H1 (cell line): ENCODE data around the gene HES5. TPM values are rescaled to one million over a fixed set of nuclear protein-coding genes. Genes with fewer than 3 reads are reported as not detected.

Source experiments
- CTCF ChIA-PET: fragments of 300-600 bp; sonication (Branson Sonifier 250); formaldehyde crosslinking; loops from one replicate; lab custom pipeline; 2021; ENCODE audit not compliant: partially characterized antibody; lab: Charles Lee
- POLR2A ChIA-PET: fragments of 300-600 bp; sonication (Branson Sonifier 250); formaldehyde crosslinking; loops from one replicate; lab custom pipeline; 2021; ENCODE audit warnings: inconsistent platforms; ENCODE audit not compliant: partially characterized antibody; lab: Charles Lee
- DNase-seq, 2 experiments: peaks; one replicate each; pipeline versions ENCODE4 v3.0.0 to v3.0.0-alpha.2; 2010 to 2022; ENCODE audit warnings: low spot score in 2 of 2, low read depth in 1 of 2, mixed read lengths in 1 of 2
- FAIRE-seq: peaks from 2 replicates; lab custom pipeline; 2011; peaks lifted over from hg19 to GRCh38; lab: Jason Lieb, UNC
- H2AFZ ChIP-seq: 2 replicates; pipeline ENCODE4 v1.8.1; 2012; ENCODE audit warnings: low read length, inconsistent platforms
- H2AK5ac ChIP-seq: 2 replicates; pipeline ENCODE4 v1.6.1; 2013; ENCODE audit warnings: low read depth, low read length
- H2BK120ac ChIP-seq: replicated peaks from 2 replicates; pipeline ENCODE3; 2013; ENCODE audit warnings: low read depth, low read length, inconsistent platforms
- H2BK12ac ChIP-seq: 2 replicates; pipeline ENCODE4 v1.6.1; 2013; ENCODE audit warnings: low read depth, low read length
- H2BK15ac ChIP-seq: 2 replicates; pipeline ENCODE4 v1.6.1; 2013; ENCODE audit warnings: low read length
- H2BK20ac ChIP-seq: 2 replicates; pipeline ENCODE4 v1.6.1; 2013; ENCODE audit warnings: low read length
- H2BK5ac ChIP-seq: 2 replicates; pipeline ENCODE4 v1.6.1; 2013; ENCODE audit warnings: low read depth, low read length
- H3K14ac ChIP-seq: 2 replicates; pipeline ENCODE4 v1.6.1; 2013; ENCODE audit warnings: inconsistent platforms; ENCODE audit not compliant: insufficient read length
- H3K18ac ChIP-seq: 2 replicates; pipeline ENCODE4 v1.6.1; 2013; ENCODE audit warnings: low read length; ENCODE audit errors: extremely low read depth
- H3K23ac ChIP-seq: 2 replicates; pipeline ENCODE4 v1.6.1; 2013; ENCODE audit warnings: inconsistent platforms; ENCODE audit not compliant: insufficient read length
- H3K23me2 ChIP-seq: 2 replicates; pipeline ENCODE4 v1.6.1; 2013; ENCODE audit warnings: low read depth, low read length
- H3K27ac ChIP-seq: 2 replicates; pipeline ENCODE4 v1.6.1; 2011; ENCODE audit warnings: low read depth, low read length, inconsistent platforms
- H3K27me3 ChIP-seq, 4 experiments: replicated peaks in 1 of 4; 1 replicate in 1 of 4; 2 replicates in 3 of 4; pipeline versions ENCODE4 v1.6.1 to v1.8.1; 2011 to 2013; ENCODE audit warnings: low read length in 3 of 4, mild to moderate bottlenecking in 3 of 4, inconsistent platforms in 2 of 4, mixed read lengths in 2 of 4, moderate library complexity in 1 of 4; ENCODE audit not compliant: control insufficient read depth in 3 of 4, insufficient read depth in 3 of 4; ENCODE audit errors: extremely low read depth in 1 of 4
- H3K36me3 ChIP-seq, 4 experiments: 2 replicates each; pipeline versions ENCODE4 v1.6.1 to v1.8.1; 2011 to 2013; ENCODE audit warnings: mild to moderate bottlenecking in 4 of 4, low read length in 3 of 4, moderate library complexity in 2 of 4, control low read depth in 1 of 4, inconsistent platforms in 1 of 4; ENCODE audit not compliant: insufficient read depth in 4 of 4, control insufficient read depth in 2 of 4
- H3K4ac ChIP-seq: replicated peaks from 2 replicates; pipeline ENCODE3; 2013; ENCODE audit warnings: low read length, low read depth, mixed read lengths, inconsistent platforms; ENCODE audit not compliant: insufficient read length
- H3K4me1 ChIP-seq, 4 experiments: replicated peaks in 1 of 4; 1 replicate in 1 of 4; 2 replicates in 3 of 4; pipeline versions ENCODE4 v1.6.1 to v1.8.1; 2011 to 2013; ENCODE audit warnings: low read length in 3 of 4, inconsistent platforms in 2 of 4, mixed read lengths in 1 of 4; ENCODE audit not compliant: insufficient read depth in 4 of 4, control insufficient read depth in 3 of 4
- H3K4me2 ChIP-seq, 2 experiments: 2 replicates each; pipeline versions ENCODE4 v1.6.1 to v1.8.1; 2011 to 2013; ENCODE audit warnings: low read depth in 2 of 2, low read length in 2 of 2, control low read depth in 1 of 2, inconsistent platforms in 1 of 2, mild to moderate bottlenecking in 1 of 2; ENCODE audit not compliant: insufficient read depth in 1 of 2
- H3K4me3 ChIP-seq, 4 experiments: fragments of 200-600, 300-600 bp in 1 of 4; sonication (generic), shearing (Covaris generic), sonication (Bioruptor Twin) in 1 of 4; 2 replicates each; pipeline versions ENCODE4 v1.5.1 to v1.8.1; 2011 to 2016; ENCODE audit warnings: low read length in 4 of 4, low read depth in 3 of 4, control low read depth in 2 of 4, inconsistent platforms in 2 of 4, mild to moderate bottlenecking in 2 of 4, mixed read lengths in 1 of 4, moderate library complexity in 1 of 4; ENCODE audit not compliant: insufficient read depth in 2 of 4; ENCODE audit errors: extremely low read depth in 1 of 4
- H3K56ac ChIP-seq: replicated peaks from 2 replicates; pipeline ENCODE3; 2013; ENCODE audit warnings: low read depth, mild to moderate bottlenecking, mixed read lengths, low read length, inconsistent platforms; ENCODE audit not compliant: insufficient read length
- H3K79me1 ChIP-seq: 2 replicates; pipeline ENCODE4 v1.6.1; 2013; ENCODE audit warnings: low read depth, low read length, control low read depth
- H3K79me2 ChIP-seq, 2 experiments: 2 replicates each; pipeline versions ENCODE4 v1.6.1 to v1.8.1; 2012 to 2013; ENCODE audit warnings: low read length in 2 of 2, mild to moderate bottlenecking in 2 of 2, inconsistent platforms in 1 of 2; ENCODE audit not compliant: insufficient read depth in 2 of 2, control insufficient read depth in 1 of 2
- H3K9ac ChIP-seq, 4 experiments: replicated peaks in 1 of 4; 1 replicate in 1 of 4; 2 replicates in 3 of 4; pipeline versions ENCODE4 v1.6.1 to v1.8.1; 2011 to 2013; ENCODE audit warnings: low read depth in 3 of 4, low read length in 3 of 4, control low read depth in 2 of 4, mild to moderate bottlenecking in 2 of 4, moderate library complexity in 2 of 4, inconsistent platforms in 1 of 4; ENCODE audit errors: extremely low read depth in 1 of 4
- H3K9me3 ChIP-seq, 2 experiments: 2 replicates each; pipeline versions ENCODE4 v1.6.1 to v1.8.1; 2012 to 2013; ENCODE audit warnings: mild to moderate bottlenecking in 2 of 2, moderate library complexity in 2 of 2, control low read depth in 1 of 2, inconsistent platforms in 1 of 2, low read depth in 1 of 2, low read length in 1 of 2, mixed read lengths in 1 of 2; ENCODE audit not compliant: insufficient read depth in 2 of 2
- H4K20me1 ChIP-seq, 2 experiments: replicated peaks in 1 of 2; 2 replicates each; pipeline versions ENCODE3 to v1.8.1; 2011 to 2013; ENCODE audit warnings: inconsistent platforms in 2 of 2, low read length in 2 of 2, mild to moderate bottlenecking in 1 of 2; ENCODE audit not compliant: insufficient read depth in 2 of 2, control insufficient read depth in 1 of 2
- H4K5ac ChIP-seq: 2 replicates; pipeline ENCODE4 v1.6.1; 2013; ENCODE audit warnings: low read length, low read depth, mixed read lengths, inconsistent platforms; ENCODE audit not compliant: insufficient read length
- H4K8ac ChIP-seq: 2 replicates; pipeline ENCODE4 v1.8.0; 2013; ENCODE audit warnings: mild to moderate bottlenecking, moderate library complexity, low read length, inconsistent platforms; ENCODE audit not compliant: insufficient read depth; ENCODE audit errors: extremely low read depth
- H4K91ac ChIP-seq: replicated peaks from 2 replicates; pipeline ENCODE3; 2013; ENCODE audit warnings: low read length, mixed read lengths, inconsistent platforms; ENCODE audit not compliant: insufficient read length
- EGR1 ChIP-seq: IDR thresholded peaks from 2 replicates; pipeline ENCODE4 v1.6.1; 2011; ENCODE audit warnings: low read depth, low read length, borderline replicate concordance
- MAX ChIP-seq: IDR thresholded peaks from 2 replicates; pipeline ENCODE4 v1.6.1; 2012; ENCODE audit warnings: inconsistent platforms
- RAD21 ChIP-seq, 2 experiments: IDR thresholded peaks in 1 of 2; conservative IDR thresholded peaks in 1 of 2; 2 replicates each; pipeline ENCODE4 v1.6.1; 2011; ENCODE audit warnings: low read depth in 2 of 2, low read length in 2 of 2, improper control_type of control experiment in 1 of 2, inconsistent platforms in 1 of 2, mild to moderate bottlenecking in 1 of 2, moderate library complexity in 1 of 2
- SP4 ChIP-seq: IDR thresholded peaks from 2 replicates; pipeline ENCODE4 v1.6.1; 2012; ENCODE audit warnings: low read length, inconsistent platforms
- WGBS, 2 experiments: shearing (Covaris generic) in 1 of 2; methylation state at CpG; one replicate each; pipeline versions ENCODE4 v1.1.6 to v1.1.7; 2013 to 2015; ENCODE audit warnings: low lambda C conversion rate in 2 of 2, mixed read lengths in 2 of 2, inconsistent platforms in 1 of 2, low coverage in 1 of 2, missing lambda C conversion rate in 1 of 2; ENCODE audit not compliant: insufficient replicate concordance in 2 of 2, insufficient coverage in 1 of 2, insufficient read length in 1 of 2; ENCODE audit errors: extremely low coverage in 1 of 2, missing lambda C conversion rate in 1 of 2; 5-methylcytosine and 5-hydroxymethylcytosine counted together
- polyA plus RNA-seq, 7 experiments: library from polyadenylated mRNA; depleted of rRNA in 3 of 7; stranded (reverse) in 5 of 7; unstranded in 2 of 7; fragments of >200 nt in 5 of 7; fragments of 200-250 nt in 2 of 7; gene quantifications; 1 replicate in 5 of 7; 2 replicates in 1 of 7; 4 replicates in 1 of 7; pipeline versions ENCODE4 v1.2.1 to v1.2.3, GENCODE V29; 2011 to 2013; ENCODE audit warnings: missing spikeins in 2 of 7, mixed read lengths in 2 of 7
- total RNA-seq: library from RNA; stranded (reverse); fragmentation: NEBNext Ultra II Directional; extraction: Animal tissue kit (Norgen Biotek cat#: 25700); gene quantifications from 2 replicates; pipeline ENCODE4 v1.2.1, GENCODE V29; 2021

HES5 gene
- total and polyA plus RNA-seq, 2 of the 8 experiments (the other 6 are each of a cell fraction or from before 2014, with no cell fraction given), result 0.22 TPM; not detected in 1

- no peak overlapping the region for H4K91ac ChIP-seq
- no peaks in the 10 kb centered on the region for H3K23me2 ChIP-seq
- H2BK20ac ChIP-seq, result no peak overlapping the region
- H3K23ac ChIP-seq, result no peak overlapping the region
- no peak overlapping the region for H3K27ac ChIP-seq
- no peak overlapping the region for H2BK120ac ChIP-seq
- no peaks in the 10 kb centered on the region for H3K4me1 ChIP-seq
- H3K79me1 ChIP-seq, result no peaks in the 10 kb centered on the region
- no peak for TF ChIP-seq SP4
- TF ChIP-seq MAX, result no peak
- TF ChIP-seq RAD21 (IDR thresholded peaks at IDR 0.05 in 1 of 2, conservative IDR thresholded peaks at IDR 0.05 in 1 of 2; ENCODE audit: low read depth in 2 of 2, low read length in 2 of 2), result peak in 1 of 2 experiments; percentile 2; a peak in 1 of 4 replicates
- TF ChIP-seq EGR1, result no peak
- TF ChIP-seq, all 59 proteins: peak for 1
- no peak overlapping the region for H3K4ac ChIP-seq
- no peak for FAIRE-seq
- no peak overlapping the region for H4K5ac ChIP-seq
- no peak overlapping the region for H2AK5ac ChIP-seq
- no peak for DNase-seq
- no peak overlapping the region for H2BK5ac ChIP-seq
- POLR2A ChIA-PET, result interaction anchor here (1.3 to 2.3 kb wide), 3 partner anchors 8 to 47 kb away, joined by 4 to 6 read pairs (median 5); no protein-coding TSS in a partner anchor
- H4K8ac ChIP-seq, result no peak overlapping the region; the same call in 1 of the 2 replicates
- no peak overlapping the region for H3K9ac ChIP-seq
- no peak overlapping the region for H2BK12ac ChIP-seq
- H2BK15ac ChIP-seq, result no peak overlapping the region
- 87% methylated on average over 18 of the region's 19 CpGs; no CpG with 5 or more reads in 1 of the 2 experiments for WGBS, 2 experiments
- no peaks in the 10 kb centered on the region for H3K79me2 ChIP-seq
- no peak overlapping the region for H3K56ac ChIP-seq
- H3K14ac ChIP-seq, result no peak overlapping the region
- H3K27me3 ChIP-seq, result peaks cover 0 to 9% (median 2%) of the 10 kb centered on the region in 4 experiments; a peak in 3 of 7 replicates
- H3K36me3 ChIP-seq, result no peaks in the 10 kb centered on the region
- peaks cover 0 to 10% of the 10 kb centered on the region in 2 experiments for H4K20me1 ChIP-seq
- H3K4me3 ChIP-seq, result no peak overlapping the region
- H3K4me2 ChIP-seq, result no peak overlapping the region
- CTCF ChIA-PET, result interaction anchor here (0.7 to 1.0 kb wide), 4 partner anchors 29 to 93 kb away, joined by 3 to 5 read pairs (median 4); no protein-coding TSS in a partner anchor
- no peak overlapping the region for H2AFZ ChIP-seq
- H3K18ac ChIP-seq, result no peak overlapping the region
- H3K9me3 ChIP-seq, result no peaks in the 10 kb centered on the region
Measured at GRCh38 chr1:2499986-2500596, 30.0 kb downstream of the HES5 start.
